Thyroid gland (tissue), 4 donors: ENCODE measurements around the gene PPP6R1. TPM values are rescaled to one million over a fixed set of nuclear protein-coding genes. Genes with fewer than 3 reads are reported as not detected.

Experiments used
- DNase-seq, 2 donors: peaks; one replicate each; pipeline ENCODE4 v3.0.0-alpha.2; 2019
- H3K27ac ChIP-seq, 3 donors: fragments of 200-600 bp; sonication (generic); 1 replicate in 2 of 3; 2 replicates in 1 of 3; pipeline ENCODE4 v1.5.1; 2016 to 2019; ENCODE audit warnings: mild to moderate bottlenecking in 1 of 3, moderate library complexity in 1 of 3
- H3K27me3 ChIP-seq: fragments of 200-600 bp; sonication (generic); one replicate; pipeline ENCODE4 v1.5.1; 2019
- H3K36me3 ChIP-seq, 2 donors: fragments of 200-600 bp; sonication (generic); one replicate each; pipeline ENCODE4 v1.5.1; 2016 to 2019
- H3K4me1 ChIP-seq, 2 donors: fragments of 200-600 bp; sonication (generic); one replicate each; pipeline ENCODE4 v1.5.1; 2017 to 2019
- H3K4me3 ChIP-seq, 3 donors: fragments of 200-600 bp; sonication (generic); replicated peaks in 1 of 3; 1 replicate in 2 of 3; 2 replicates in 1 of 3; pipeline ENCODE4 v1.5.1; 2016; ENCODE audit warnings: mild to moderate bottlenecking in 1 of 3
- H3K9me3 ChIP-seq: fragments of 200-600 bp; sonication (generic); one replicate; pipeline ENCODE4 v1.5.1; 2017
- POLR2A ChIP-seq, 2 donors: fragments of 450-650 bp; IDR thresholded peaks; one replicate each; pipeline ENCODE4 v1.6.1; 2017; ENCODE audit warnings: antibody characterized with exemption in 2 of 2, mild to moderate bottlenecking in 2 of 2, moderate library complexity in 1 of 2
- WGBS, 2 donors: methylation state at CpG; one replicate each; pipeline ENCODE4 v1.1.5; 2017; 5-methylcytosine and 5-hydroxymethylcytosine counted together
- intact Hi-C: fragments of 100-400 bp; cut with DNase I; formaldehyde crosslinking; loops from one replicate; pipeline ENCODE4 v1.15.1; 2023
- total RNA-seq, 4 donors: library from RNA; depleted of rRNA; stranded (reverse); fragments of >200 nt; gene quantifications; one replicate each; pipeline ENCODE4 v1.2.3, GENCODE V29; 2016
- TF ChIP-seq, protein P1 (sequence below), 6 experiments: fragments of 200-600 bp in 3 of 6; fragments of 450-650 bp in 3 of 6; sonication (generic) in 3 of 6; IDR thresholded peaks; one replicate each; pipeline ENCODE4 v1.5.1; 2016 to 2019; ENCODE audit warnings: antibody characterized with exemption in 6 of 6, mild to moderate bottlenecking in 2 of 6, inconsistent platforms in 1 of 6, moderate library complexity in 1 of 6

The PPP6R1 gene
- total RNA-seq, 4 donors from 2014 or later, result 26.1 to 99.8 (median 54.2) TPM

DNA sequence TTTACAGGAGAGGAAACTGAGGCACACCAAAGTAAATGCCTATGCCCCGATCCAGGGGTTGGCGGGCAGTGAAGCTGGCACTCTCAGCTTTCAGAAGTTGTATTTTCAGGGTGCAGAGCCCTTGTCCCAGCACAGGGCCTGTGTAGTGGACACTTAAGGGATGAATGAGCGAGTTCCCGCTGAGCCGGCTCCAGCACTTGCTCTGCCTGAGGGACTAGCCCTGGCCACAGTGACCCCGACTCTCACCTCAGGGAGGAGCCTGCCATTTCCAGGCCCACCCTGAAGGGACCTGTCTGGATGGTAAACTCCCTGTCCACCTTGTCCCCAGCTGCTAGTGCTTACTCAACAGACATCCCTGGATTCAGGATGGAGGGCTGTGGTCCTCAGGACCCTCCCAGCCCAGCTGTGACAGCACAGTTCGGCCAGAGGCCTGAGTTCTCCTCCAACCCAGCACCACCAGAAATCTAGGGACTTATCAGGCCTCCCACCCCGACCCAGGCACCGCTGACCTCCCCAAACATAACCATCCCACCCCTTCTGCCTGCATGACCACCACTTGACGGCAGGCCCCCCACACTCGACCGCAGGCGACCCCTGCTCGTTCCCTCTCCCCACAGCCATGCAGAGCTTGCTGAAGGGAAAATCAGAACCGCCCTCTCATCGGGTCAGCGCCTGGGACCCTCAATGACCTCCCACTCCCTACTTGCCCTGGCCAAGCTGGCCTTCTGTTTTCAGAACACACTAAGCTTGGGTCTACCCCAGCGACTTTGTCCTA lies 8.4 kb downstream of the PPP6R1 start:
- TF ChIP-seq, protein P1, sequence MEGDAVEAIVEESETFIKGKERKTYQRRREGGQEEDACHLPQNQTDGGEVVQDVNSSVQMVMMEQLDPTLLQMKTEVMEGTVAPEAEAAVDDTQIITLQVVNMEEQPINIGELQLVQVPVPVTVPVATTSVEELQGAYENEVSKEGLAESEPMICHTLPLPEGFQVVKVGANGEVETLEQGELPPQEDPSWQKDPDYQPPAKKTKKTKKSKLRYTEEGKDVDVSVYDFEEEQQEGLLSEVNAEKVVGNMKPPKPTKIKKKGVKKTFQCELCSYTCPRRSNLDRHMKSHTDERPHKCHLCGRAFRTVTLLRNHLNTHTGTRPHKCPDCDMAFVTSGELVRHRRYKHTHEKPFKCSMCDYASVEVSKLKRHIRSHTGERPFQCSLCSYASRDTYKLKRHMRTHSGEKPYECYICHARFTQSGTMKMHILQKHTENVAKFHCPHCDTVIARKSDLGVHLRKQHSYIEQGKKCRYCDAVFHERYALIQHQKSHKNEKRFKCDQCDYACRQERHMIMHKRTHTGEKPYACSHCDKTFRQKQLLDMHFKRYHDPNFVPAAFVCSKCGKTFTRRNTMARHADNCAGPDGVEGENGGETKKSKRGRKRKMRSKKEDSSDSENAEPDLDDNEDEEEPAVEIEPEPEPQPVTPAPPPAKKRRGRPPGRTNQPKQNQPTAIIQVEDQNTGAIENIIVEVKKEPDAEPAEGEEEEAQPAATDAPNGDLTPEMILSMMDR (IDR thresholded peaks at IDR 0.05), result no peak
- no peak for TF ChIP-seq POLR2A (IDR thresholded peaks at IDR 0.05)
- H3K27ac ChIP-seq, result no peak overlapping the region
- H3K27me3 ChIP-seq, result no peaks in the 10 kb centered on the region
- no peak overlapping the region for H3K4me3 ChIP-seq
- no peaks in the 10 kb centered on the region for H3K9me3 ChIP-seq
- intact Hi-C loops, result no loop called here
- H3K4me1 ChIP-seq, result peaks cover 22 to 75% of the 10 kb centered on the region in 2 donors
- peak; percentile 51 to 68 for DNase-seq
- peaks cover 13% of the 10 kb centered on the region in 2 donors for H3K36me3 ChIP-seq
- WGBS, 2 donors, result 59 to 70% methylated on average over 15 to 18 of the region's 18 CpGs

DNA sequence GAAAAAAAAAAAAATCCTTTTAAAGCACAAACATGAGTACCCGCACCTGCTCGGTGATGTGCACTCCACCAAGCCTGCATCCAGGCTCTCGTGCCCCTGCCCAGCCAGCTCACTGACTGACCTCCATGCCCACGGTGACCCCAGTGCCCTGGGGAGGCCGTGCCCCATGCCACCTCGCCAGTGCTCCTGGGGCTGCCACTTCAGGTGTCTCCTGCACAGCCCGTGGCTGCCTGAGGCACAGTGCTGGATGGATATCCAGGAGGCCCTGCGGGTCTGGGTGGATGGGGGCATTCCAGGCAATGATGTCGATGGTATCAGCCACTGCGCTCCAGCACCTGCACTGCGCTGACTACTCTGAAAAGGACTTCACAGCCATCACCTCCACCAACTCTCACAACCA lies 9.0 kb downstream of the PPP6R1 start:
- no peak overlapping the region for H3K27ac ChIP-seq
- H3K4me3 ChIP-seq, result no peak overlapping the region
- H3K4me1 ChIP-seq, result peaks cover 15 to 69% of the 10 kb centered on the region in 2 donors
- DNase-seq, result no peak
- intact Hi-C loops, result no loop called here
- H3K27me3 ChIP-seq, result no peaks in the 10 kb centered on the region
- no peaks in the 10 kb centered on the region for H3K9me3 ChIP-seq
- 72 to 93% methylated on average over 10 of the region's 11 CpGs for WGBS, 2 donors
- TF ChIP-seq, protein P1 (IDR thresholded peaks at IDR 0.05), result no peak
- TF ChIP-seq POLR2A (IDR thresholded peaks at IDR 0.05), result no peak
- H3K36me3 ChIP-seq, result peaks cover 19% of the 10 kb centered on the region in 2 donors

DNA sequence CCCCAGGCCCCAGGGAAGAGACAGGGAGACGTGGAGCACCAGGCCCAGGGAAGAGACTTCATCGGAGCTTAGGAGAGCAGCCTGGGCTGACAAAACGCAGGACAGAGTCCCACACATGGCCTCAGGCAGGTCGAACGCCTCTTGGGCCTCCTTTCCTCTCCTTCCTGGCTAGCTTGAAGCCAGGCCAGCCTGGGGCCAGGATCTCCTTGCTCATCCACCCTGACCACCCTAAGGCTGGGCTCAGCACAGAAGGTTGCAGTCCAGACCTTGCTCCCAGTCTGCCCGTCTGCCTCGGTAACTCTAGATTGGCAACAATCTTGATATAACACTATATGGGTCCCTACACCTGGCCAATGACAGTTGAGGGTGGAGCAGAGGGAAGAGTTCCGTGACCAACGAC lies 10.1 kb downstream of the PPP6R1 start:
- Histone ChIP-seq H3K9me3 (no peaks in the 10 kb centered on the region), H3K36me3 (peaks cover 30% of the 10 kb centered on the region in 2 donors), H3K27ac (no peak overlapping the region), H3K27me3 (no peaks in the 10 kb centered on the region), H3K4me1 (peaks cover 10 to 57% of the 10 kb centered on the region in 2 donors), H3K4me3 (no peak overlapping the region)
- no peak for TF ChIP-seq POLR2A (IDR thresholded peaks at IDR 0.05)
- TF ChIP-seq, protein P1 (IDR thresholded peaks at IDR 0.05), result no peak
- no peak for DNase-seq
- intact Hi-C loops, result no loop called here
- WGBS, 2 donors, result 85 to 86% methylated on average over 7 to 9 of the region's 9 CpGs

DNA sequence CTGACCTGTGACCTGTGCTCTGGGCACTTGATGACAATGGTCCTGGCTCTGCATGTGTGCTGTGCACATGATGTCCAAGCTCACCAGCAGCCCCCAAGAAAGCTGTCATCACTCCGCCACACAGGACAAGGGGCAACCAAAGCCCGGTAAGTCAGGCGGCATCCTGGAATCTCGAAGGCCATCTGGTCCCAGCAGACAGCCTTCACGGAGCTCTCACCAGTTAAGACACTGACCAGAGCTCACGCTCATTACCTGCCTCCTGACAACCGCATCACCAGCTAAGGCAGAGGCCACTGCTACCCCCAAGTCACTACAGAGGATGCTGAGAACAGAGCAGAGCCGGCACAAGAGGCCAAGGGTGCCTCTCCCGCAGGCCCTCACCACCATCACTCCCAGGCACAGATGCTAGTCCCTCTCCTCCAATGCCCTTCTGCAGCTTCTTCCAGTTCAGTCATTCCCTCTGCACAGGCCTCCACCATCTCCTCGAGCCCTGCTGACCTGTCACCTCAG lies 10.6 kb downstream of the PPP6R1 start:
- peaks cover 32 to 33% of the 10 kb centered on the region in 2 donors for H3K36me3 ChIP-seq
- intact Hi-C loops, result no loop called here
- no peak overlapping the region for H3K27ac ChIP-seq
- H3K4me1 ChIP-seq, result peaks cover 5 to 53% of the 10 kb centered on the region in 2 donors
- 82 to 90% methylated on average over 8 to 10 of the region's 10 CpGs for WGBS, 2 donors
- H3K4me3 ChIP-seq, result no peak overlapping the region
- no peaks in the 10 kb centered on the region for H3K9me3 ChIP-seq
- TF ChIP-seq, protein P1 (IDR thresholded peaks at IDR 0.05), result no peak
- TF ChIP-seq POLR2A (IDR thresholded peaks at IDR 0.05), result no peak
- no peak for DNase-seq
- no peaks in the 10 kb centered on the region for H3K27me3 ChIP-seq

DNA sequence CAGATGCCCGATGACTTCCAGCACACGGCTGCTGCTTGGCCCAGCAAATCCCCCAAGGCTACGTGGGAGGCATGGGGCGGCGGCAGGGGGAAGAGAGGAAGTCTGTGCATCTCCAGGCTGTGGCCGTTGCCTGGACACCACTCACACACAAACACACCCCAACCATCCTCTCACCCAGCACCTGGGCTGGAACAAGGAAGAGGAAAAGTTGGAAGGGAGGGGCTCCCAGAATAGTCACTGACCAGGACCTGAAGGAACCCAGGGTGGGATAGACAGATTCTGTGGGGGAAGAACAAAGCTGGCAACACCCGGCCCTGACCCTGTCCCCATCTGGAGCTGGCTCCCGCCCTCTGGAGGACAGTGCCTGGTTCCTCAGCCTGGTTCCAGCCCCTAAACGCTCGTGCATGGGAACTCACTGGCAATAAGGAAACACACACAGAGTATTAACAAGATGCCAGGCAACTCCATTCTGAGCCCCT lies 11.2 kb downstream of the PPP6R1 start:
- no peak for DNase-seq
- Histone ChIP-seq H3K27me3 (no peaks in the 10 kb centered on the region), H3K9me3 (no peaks in the 10 kb centered on the region), H3K36me3 (peaks cover 34% of the 10 kb centered on the region in 2 donors), H3K27ac (no peak overlapping the region), H3K4me3 (no peak overlapping the region), H3K4me1 (peaks cover 5 to 47% of the 10 kb centered on the region in 2 donors)
- intact Hi-C loops, result no loop called here
- TF ChIP-seq POLR2A (IDR thresholded peaks at IDR 0.05), result no peak
- 52 to 55% methylated on average over 10 of the region's 10 CpGs for WGBS, 2 donors
